Heart left ventricle (tissue), 16 donors: Measurements from ENCODE around the gene TRAM1L1. TPM values are rescaled to one million over a fixed set of nuclear protein-coding genes. Genes with fewer than 3 reads are reported as not detected.

Experiments used
- ATAC-seq, 4 donors: fragments of 200-7000 bp; cut with Tn5 transposase; one replicate each; pipeline ENCODE4 v1.9.1; 2020 to 2022; ENCODE audit warnings: moderate library complexity in 4 of 4, mild to moderate bottlenecking in 3 of 4, moderate number of reproducible peaks in 1 of 4
- DNase-seq, 5 donors: peaks; one replicate each; pipeline ENCODE4 v3.0.0-alpha.2; 2020
- H3K27ac ChIP-seq, 12 donors: fragments of 200-600 bp; sonication (generic) in 4 of 12; one replicate each; pipeline versions ENCODE4 v1.5.0 to v1.8.0; 2016 to 2022; ENCODE audit warnings: mild to moderate bottlenecking in 2 of 12
- H3K27me3 ChIP-seq, 9 donors: fragments of 200-600 bp; sonication (generic) in 2 of 9; one replicate each; pipeline versions ENCODE4 v1.5.1 to v1.8.0; 2016 to 2022; ENCODE audit warnings: mild to moderate bottlenecking in 3 of 9
- H3K36me3 ChIP-seq, 9 donors: fragments of 200-600 bp; sonication (generic) in 2 of 9; one replicate each; pipeline versions ENCODE4 v1.5.0 to v1.8.0; 2018 to 2022; ENCODE audit warnings: mild to moderate bottlenecking in 2 of 9
- H3K4me1 ChIP-seq, 12 donors: fragments of 200-600 bp; sonication (generic) in 4 of 12; one replicate each; pipeline versions ENCODE4 v1.5.0 to v1.8.0; 2016 to 2022; ENCODE audit warnings: mild to moderate bottlenecking in 3 of 12
- H3K4me3 ChIP-seq, 12 donors: fragments of 200-600 bp; sonication (generic) in 4 of 12; one replicate each; pipeline versions ENCODE4 v1.5.0 to v1.8.0; 2017 to 2022; ENCODE audit warnings: mild to moderate bottlenecking in 9 of 12, moderate library complexity in 4 of 12
- H3K9me3 ChIP-seq, 12 donors: fragments of 200-600 bp; sonication (generic) in 4 of 12; one replicate each; pipeline versions ENCODE4 v1.5.0 to v1.8.0; 2016 to 2022; ENCODE audit warnings: mild to moderate bottlenecking in 1 of 12
- POLR2A ChIP-seq, 2 donors: fragments of 450-650 bp; IDR thresholded peaks; one replicate each; pipeline ENCODE4 v1.6.1; 2017; ENCODE audit warnings: antibody characterized with exemption in 2 of 2, mild to moderate bottlenecking in 2 of 2, moderate library complexity in 2 of 2
- WGBS, 4 donors: extraction: QIAGEN DNeasy Blood & Tissue Kit in 2 of 4; methylation state at CpG; one replicate each; pipeline versions ENCODE4 v1.1.5 to v1.1.7; 2013 to 2018; 5-methylcytosine and 5-hydroxymethylcytosine counted together
- intact Hi-C, 10 donors: fragments of 100-400 bp; cut with DNase I; formaldehyde crosslinking; loops; one replicate each; pipeline versions ENCODE4 v1.11.1 to v1.14.2; 2022
- polyA plus RNA-seq, 2 donors: library from polyadenylated mRNA; stranded (reverse); fragments of 200-250 nt; gene quantifications; one replicate each; pipeline ENCODE4 v1.2.3, GENCODE V29; 2013
- total RNA-seq, 9 donors: library from RNA; depleted of rRNA in 2 of 9; stranded (reverse); fragments of >200 nt in 2 of 9; fragmentation: NEBNext Ultra II Directional in 3 of 9; extraction: Animal tissue kit (Norgen Biotek cat#: 25700) in 3 of 9; gene quantifications; one replicate each; pipeline versions ENCODE4 v1.1.0 to v1.2.4, GENCODE V29; 2016 to 2023
- TF ChIP-seq, protein P1 (sequence below), 12 donors: fragments of 200-600 bp; sonication (generic) in 4 of 12; IDR thresholded peaks; one replicate each; pipeline versions ENCODE4 v1.5.0 to v1.8.0; 2018 to 2022; ENCODE audit warnings: antibody characterized with exemption in 12 of 12, mild to moderate bottlenecking in 5 of 12
- donor health status: ischemic (EF 13 %, LVEDD 7.1; RV severe dilation, severe dysfunction).
- donor health status: healthy with polysubstance abuse.
- donor health status: DM: no; HTN: yes; CAD: no.
- donor health status: DM: no; HTN: no; CAD: no.
- donor health status: ischemic (EF 25% LVEDD 6.9; RV normal size, moderate dysfunction).
- donor health status: ischemic (EF 25% LVEDD 5.7; RV mildly dilated, moderate dysfunction).
- donor health status: healthy.
- donor health status: DM: yes; HTN: yes; CAD: no.
- donor health status: ischemic (EF 35%, LVEDD 5.7; RV mildly dilated, moderate dysfunction).
- donor health status: nonischemic (EF 11% LVEDD 7.7; RV severe dilation, severe dysfunction).
- donor health status: DM: yes; HTN: yes; CAD: no.
- donor health status: PGD.
- donor health status: ischemic (EF 29% LVEDD 5.4; RV normal size, mild dysfunction).
- donor health status: nonischemic (EF 23%, LVEDD 6.1; RV moderate dilation, normal function).

TRAM1L1 gene
- total and polyA plus RNA-seq, 11 donors, result 0.26 to 1.3 (median 0.63) TPM

GRCh38 chr4:117042962-117043361, 42.4 kb downstream of the TRAM1L1 start:
- no peak overlapping the region for H3K27ac ChIP-seq
- peaks cover 0 to 27% (median 8%) of the 10 kb centered on the region in 12 donors for H3K9me3 ChIP-seq
- 73 to 86% (median 81%) methylated on average over 5 of the region's 5 CpGs for WGBS, 4 donors
- H3K36me3 ChIP-seq, result no peaks in the 10 kb centered on the region
- no peaks in the 10 kb centered on the region for H3K27me3 ChIP-seq
- DNase-seq (no peak), ATAC-seq (no peak)
- TF ChIP-seq, protein P1, sequence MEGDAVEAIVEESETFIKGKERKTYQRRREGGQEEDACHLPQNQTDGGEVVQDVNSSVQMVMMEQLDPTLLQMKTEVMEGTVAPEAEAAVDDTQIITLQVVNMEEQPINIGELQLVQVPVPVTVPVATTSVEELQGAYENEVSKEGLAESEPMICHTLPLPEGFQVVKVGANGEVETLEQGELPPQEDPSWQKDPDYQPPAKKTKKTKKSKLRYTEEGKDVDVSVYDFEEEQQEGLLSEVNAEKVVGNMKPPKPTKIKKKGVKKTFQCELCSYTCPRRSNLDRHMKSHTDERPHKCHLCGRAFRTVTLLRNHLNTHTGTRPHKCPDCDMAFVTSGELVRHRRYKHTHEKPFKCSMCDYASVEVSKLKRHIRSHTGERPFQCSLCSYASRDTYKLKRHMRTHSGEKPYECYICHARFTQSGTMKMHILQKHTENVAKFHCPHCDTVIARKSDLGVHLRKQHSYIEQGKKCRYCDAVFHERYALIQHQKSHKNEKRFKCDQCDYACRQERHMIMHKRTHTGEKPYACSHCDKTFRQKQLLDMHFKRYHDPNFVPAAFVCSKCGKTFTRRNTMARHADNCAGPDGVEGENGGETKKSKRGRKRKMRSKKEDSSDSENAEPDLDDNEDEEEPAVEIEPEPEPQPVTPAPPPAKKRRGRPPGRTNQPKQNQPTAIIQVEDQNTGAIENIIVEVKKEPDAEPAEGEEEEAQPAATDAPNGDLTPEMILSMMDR (IDR thresholded peaks at IDR 0.05), result no peak
- TF ChIP-seq POLR2A (IDR thresholded peaks at IDR 0.05), result no peak
- H3K4me3 ChIP-seq, result no peak overlapping the region
- no peaks in the 10 kb centered on the region for H3K4me1 ChIP-seq
- intact Hi-C loops, result no loop called here
